T-helper 17 cell (primary cell): ENCODE measurements around the gene MYZAP. TPM values are rescaled to one million over a fixed set of nuclear protein-coding genes. Genes with fewer than 3 reads are reported as not detected.
"Not testable (repeated sequence)": the region's sequence is repeated elsewhere in the genome, so short reads cannot be mapped to it uniquely, and the experiment has no call there.

Source experiments
- ATAC-seq: fragments of 150-1000 bp; cut with Tn5 transposase; 2 replicates; pipeline ENCODE4 v1.10.0; 2021; ENCODE audit warnings: mild to moderate bottlenecking, moderate library complexity
- DNase-seq, 3 donors: peaks; one replicate each; pipeline versions ENCODE4 v3.0.0 to v3.0.0-alpha.2; 2020 to 2021
- H3K9me3 ChIP-seq: one replicate; pipeline ENCODE4 v1.7.0; 2013; ENCODE audit warnings: low read length, mild to moderate bottlenecking; ENCODE audit not compliant: control insufficient read depth, poor library complexity, severe bottlenecking
- H3K27ac Mint-ChIP-seq: one replicate; pipeline ENCODE4 v1.8.0; 2022; ENCODE audit warnings: mild to moderate bottlenecking, moderate library complexity, mixed read lengths
- H3K27me3 Mint-ChIP-seq: one replicate; pipeline ENCODE4 v1.8.0; 2022; ENCODE audit warnings: mixed read lengths
- H3K36me3 Mint-ChIP-seq: one replicate; pipeline ENCODE4 v1.8.0; 2022; ENCODE audit warnings: low read depth, mixed read lengths
- H3K4me1 Mint-ChIP-seq: one replicate; pipeline ENCODE4 v1.8.0; 2022; ENCODE audit warnings: mild to moderate bottlenecking, mixed read lengths
- H3K4me3 Mint-ChIP-seq: one replicate; pipeline ENCODE4 v1.8.0; 2022; ENCODE audit warnings: mild to moderate bottlenecking, moderate library complexity, mixed read lengths
- total RNA-seq, 4 donors: library from RNA in 2 of 4; stranded (reverse) in 2 of 4; gene quantifications; one replicate each; pipeline ENCODE4 v1.2.3 and lab custom pipeline; 2022 to 2026

The MYZAP gene
- total RNA-seq, 2 donors from 2014 or later = 0.15 to 6.2 TPM

GRCh38 chr15:57604507-57604906, 12.8 kb downstream of the MYZAP start:
- no peak for ATAC-seq

GRCh38 chr15:57605491-57605890, 13.8 kb downstream of the MYZAP start:
- ATAC-seq (no peak), DNase-seq (no peak)
- Mint-ChIP-seq H3K27me3 (peaks cover 38% of the 10 kb centered on the region), H3K27ac (no peak overlapping the region), H3K4me3 (no peak overlapping the region), H3K4me1 (no peaks in the 10 kb centered on the region), H3K36me3 (peaks cover 4% of the 10 kb centered on the region)
- no peaks in the 10 kb centered on the region for H3K9me3 ChIP-seq

More at GRCh38 chr15:57604507-57604906, 12.8 kb downstream of the MYZAP start:
- H3K27ac Mint-ChIP-seq = no peak overlapping the region
- no peak overlapping the region for H3K4me3 Mint-ChIP-seq
- H3K27me3 Mint-ChIP-seq = peaks cover 38% of the 10 kb centered on the region
- no peaks in the 10 kb centered on the region for H3K4me1 Mint-ChIP-seq
- no peak for DNase-seq
- no peaks in the 10 kb centered on the region for H3K9me3 ChIP-seq
- H3K36me3 Mint-ChIP-seq = peaks cover 4% of the 10 kb centered on the region

GRCh38 chr15:57606048-57606447, 14.3 kb downstream of the MYZAP start:
- Mint-ChIP-seq H3K27me3 (peaks cover 37% of the 10 kb centered on the region), H3K4me1 (no peaks in the 10 kb centered on the region), H3K36me3 (peaks cover 4% of the 10 kb centered on the region), H3K4me3 (no peak overlapping the region), H3K27ac (no peak overlapping the region)
- ATAC-seq = no peak
- no peak for DNase-seq
- no peaks in the 10 kb centered on the region for H3K9me3 ChIP-seq

DNA sequence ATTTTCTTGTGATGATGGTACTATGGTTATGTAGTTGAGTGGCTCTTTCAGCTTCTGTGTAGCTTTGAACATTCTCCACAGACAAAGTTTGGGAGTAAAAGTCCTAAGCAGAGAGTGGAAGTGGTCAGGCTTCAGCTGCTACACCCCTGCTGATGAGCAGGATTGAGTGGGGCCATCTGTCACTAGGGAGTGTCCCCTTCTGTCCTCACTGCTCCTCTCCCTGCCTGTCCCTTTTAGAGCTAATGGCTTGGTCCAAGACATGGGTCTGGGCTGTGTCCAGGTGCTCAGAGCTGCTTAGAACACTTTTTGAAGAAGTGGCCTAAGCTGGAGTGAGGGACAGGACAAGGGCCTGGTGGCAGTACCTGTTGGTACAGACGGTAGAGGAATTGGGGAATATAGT, 15.1 kb downstream of the MYZAP start:
- no peak overlapping the region for H3K4me3 Mint-ChIP-seq
- DNase-seq (no peak), ATAC-seq (no peak)
- H3K9me3 ChIP-seq = no peaks in the 10 kb centered on the region
- H3K4me1 Mint-ChIP-seq = no peaks in the 10 kb centered on the region
- H3K27me3 Mint-ChIP-seq = peaks cover 30% of the 10 kb centered on the region
- peaks cover 4% of the 10 kb centered on the region for H3K36me3 Mint-ChIP-seq
- no peak overlapping the region for H3K27ac Mint-ChIP-seq

DNA sequence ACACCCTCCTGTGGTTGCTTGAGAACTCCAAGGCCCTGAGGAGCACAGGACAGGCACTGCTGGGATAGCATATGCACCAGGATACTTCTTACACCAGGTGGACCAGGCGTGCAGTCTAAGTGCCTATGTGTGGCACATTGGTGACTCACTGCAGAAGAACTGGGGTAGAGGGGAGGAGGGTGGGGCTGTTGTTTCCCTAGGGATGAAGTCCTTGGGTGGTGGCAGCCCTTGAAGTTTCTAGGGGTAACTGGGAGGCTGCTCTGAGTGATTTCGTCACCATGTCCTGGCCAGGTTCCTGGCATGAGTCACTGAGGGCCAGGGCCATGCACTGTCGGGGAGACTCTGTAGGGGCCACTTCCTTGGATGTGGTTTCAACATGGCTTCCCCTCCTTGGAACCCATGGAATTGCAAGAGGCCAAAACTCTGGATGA, 15.9 kb downstream of the MYZAP start:
- Mint-ChIP-seq H3K4me3 (no peak overlapping the region), H3K27me3 (peaks cover 30% of the 10 kb centered on the region), H3K4me1 (no peaks in the 10 kb centered on the region), H3K27ac (no peak overlapping the region), H3K36me3 (peaks cover 4% of the 10 kb centered on the region)
- no peak for DNase-seq
- ATAC-seq = no peak
- H3K9me3 ChIP-seq = no peaks in the 10 kb centered on the region

DNA sequence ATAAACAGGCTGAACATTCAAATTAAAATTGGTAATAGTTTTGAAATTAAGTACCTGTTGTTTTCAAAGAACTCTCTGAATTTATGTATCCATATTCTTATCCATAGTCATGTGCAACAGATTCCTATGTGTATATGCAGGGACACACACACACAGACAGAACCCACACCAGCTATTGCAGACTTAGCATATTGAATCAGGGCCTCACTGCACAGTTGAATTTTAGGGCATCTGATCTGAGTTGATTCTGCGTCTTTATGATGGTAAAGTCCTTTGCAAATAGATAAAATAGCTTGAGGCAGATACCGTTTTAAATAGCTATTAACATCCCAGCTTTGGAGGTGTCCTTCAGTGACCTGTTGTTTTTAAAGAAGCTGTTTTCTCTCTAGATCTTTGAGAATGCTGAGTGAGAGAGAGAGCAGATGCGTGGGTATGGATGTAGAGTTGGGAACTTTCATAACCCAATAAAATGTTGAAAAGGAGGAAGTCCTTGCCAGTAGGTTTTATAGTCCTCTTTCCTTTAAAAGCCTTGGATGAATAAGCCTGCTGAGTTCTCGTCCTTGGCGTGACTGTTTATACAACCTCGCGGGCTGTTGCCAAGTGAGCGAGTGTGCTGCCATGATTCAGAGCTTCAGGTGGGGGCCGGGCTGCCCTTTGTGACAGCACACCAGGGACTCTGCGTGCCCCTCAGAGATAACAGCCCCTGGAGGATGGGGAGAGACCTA, 18.3 kb downstream of the MYZAP start:
- ATAC-seq = no peak
- no peak overlapping the region for H3K4me3 Mint-ChIP-seq
- no peaks in the 10 kb centered on the region for H3K36me3 Mint-ChIP-seq
- no peak overlapping the region for H3K27ac Mint-ChIP-seq
- no peak for DNase-seq
- H3K9me3 ChIP-seq = no peaks in the 10 kb centered on the region
- H3K4me1 Mint-ChIP-seq = no peaks in the 10 kb centered on the region
- H3K27me3 Mint-ChIP-seq = peaks cover 16% of the 10 kb centered on the region

DNA sequence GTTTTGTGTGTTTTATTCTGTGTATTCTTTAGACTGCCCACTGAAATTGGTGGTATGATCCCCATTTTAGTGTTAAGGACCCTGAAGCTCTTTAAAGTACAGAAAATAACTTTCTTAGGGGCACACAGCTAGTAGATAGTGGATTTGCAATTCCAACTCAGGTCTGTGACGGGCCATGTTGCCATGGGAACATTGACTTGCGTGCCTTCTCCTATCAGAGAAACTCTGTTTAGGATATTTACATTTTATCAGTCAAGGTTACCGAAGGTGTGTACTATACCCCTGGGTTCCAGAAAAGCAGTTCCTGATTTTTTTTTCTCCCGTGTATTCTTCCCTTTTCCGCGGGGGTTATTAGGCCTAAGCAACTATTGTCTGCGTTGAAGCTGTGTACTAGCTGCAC, 19.4 kb downstream of the MYZAP start:
- Mint-ChIP-seq H3K27ac (no peak overlapping the region), H3K4me1 (no peaks in the 10 kb centered on the region)
- no peak for ATAC-seq

GRCh38 chr15:57611938-57612337, 20.2 kb downstream of the MYZAP start:
- peaks cover 17% of the 10 kb centered on the region for H3K27me3 Mint-ChIP-seq
- no peaks in the 10 kb centered on the region for H3K4me1 Mint-ChIP-seq
- H3K4me3 Mint-ChIP-seq = no peak overlapping the region
- no peak overlapping the region for H3K27ac Mint-ChIP-seq
- no peaks in the 10 kb centered on the region for H3K36me3 Mint-ChIP-seq
- ATAC-seq = no peak
- H3K9me3 ChIP-seq = no peaks in the 10 kb centered on the region
- DNase-seq = no peak

More for the DNA sequence above, 19.4 kb downstream of the MYZAP start:
- H3K36me3 Mint-ChIP-seq = no peaks in the 10 kb centered on the region
- peaks cover 20% of the 10 kb centered on the region for H3K27me3 Mint-ChIP-seq
- no peak overlapping the region for H3K4me3 Mint-ChIP-seq
- DNase-seq = no peak
- H3K9me3 ChIP-seq = no peaks in the 10 kb centered on the region

DNA sequence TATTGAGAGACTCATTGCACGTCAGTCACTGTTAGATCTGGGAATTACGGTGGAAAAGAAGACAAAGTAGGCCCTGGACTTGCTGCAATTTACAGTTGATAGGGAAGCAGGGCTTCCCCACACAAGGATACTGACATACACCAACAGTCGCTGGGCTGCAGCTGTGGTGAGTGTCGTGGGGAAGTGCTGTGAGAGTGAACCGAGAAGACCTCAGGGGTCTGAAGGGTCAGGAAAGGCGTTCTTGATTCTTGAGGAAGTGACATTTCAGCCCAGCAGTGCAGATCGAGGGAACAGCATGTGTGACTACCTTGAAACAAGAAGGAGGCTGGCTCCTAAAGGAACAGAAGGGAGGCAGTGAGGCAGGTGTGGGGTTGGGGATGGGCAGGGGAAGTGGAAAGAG, 22.5 kb downstream of the MYZAP start:
- Mint-ChIP-seq H3K4me3 (no peak overlapping the region), H3K27me3 (peaks cover 25% of the 10 kb centered on the region), H3K36me3 (no peaks in the 10 kb centered on the region), H3K4me1 (no peaks in the 10 kb centered on the region), H3K27ac (no peak overlapping the region)
- DNase-seq = no peak
- ATAC-seq = no peak
- H3K9me3 ChIP-seq = no peaks in the 10 kb centered on the region

GRCh38 chr15:57615951-57616496, 24.3 kb downstream of the MYZAP start:
- H3K27ac Mint-ChIP-seq = not testable (repeated sequence)
- peaks cover 30% of the 10 kb centered on the region for H3K27me3 Mint-ChIP-seq

GRCh38 chr15:57618325-57618724, 26.6 kb downstream of the MYZAP start:
- H3K9me3 ChIP-seq = no peaks in the 10 kb centered on the region
- no peak for ATAC-seq
- Mint-ChIP-seq H3K36me3 (no peaks in the 10 kb centered on the region), H3K4me3 (no peak overlapping the region), H3K27ac (no peak overlapping the region), H3K4me1 (no peaks in the 10 kb centered on the region), H3K27me3 (peaks cover 44% of the 10 kb centered on the region)
- no peak for DNase-seq

More at GRCh38 chr15:57615951-57616496, 24.3 kb downstream of the MYZAP start:
- not testable (repeated sequence) for DNase-seq, H3K36me3 Mint-ChIP-seq, H3K4me3 Mint-ChIP-seq, H3K9me3 ChIP-seq, H3K4me1 Mint-ChIP-seq, ATAC-seq

DNA sequence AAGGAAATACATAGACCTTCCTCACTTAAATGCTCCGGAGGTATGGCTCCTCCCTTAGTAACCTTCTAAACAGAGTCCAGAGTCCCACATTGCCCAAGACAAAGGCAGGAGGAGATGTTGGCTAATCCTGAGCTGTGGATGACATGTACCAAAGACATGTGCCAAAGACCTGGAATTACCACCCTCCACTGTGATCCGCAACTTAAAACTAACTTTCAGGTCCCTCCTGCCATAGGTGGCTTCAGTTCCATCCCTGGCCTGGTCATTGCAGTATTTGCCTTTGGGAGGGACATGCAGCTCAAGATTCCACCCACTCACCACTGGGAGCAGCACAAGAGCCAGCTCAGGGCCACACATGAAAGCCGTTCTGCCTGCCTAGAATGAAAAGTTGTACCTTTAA, 28.0 kb downstream of the MYZAP start:
- no peak for ATAC-seq
- no peak overlapping the region for H3K27ac Mint-ChIP-seq

DNA sequence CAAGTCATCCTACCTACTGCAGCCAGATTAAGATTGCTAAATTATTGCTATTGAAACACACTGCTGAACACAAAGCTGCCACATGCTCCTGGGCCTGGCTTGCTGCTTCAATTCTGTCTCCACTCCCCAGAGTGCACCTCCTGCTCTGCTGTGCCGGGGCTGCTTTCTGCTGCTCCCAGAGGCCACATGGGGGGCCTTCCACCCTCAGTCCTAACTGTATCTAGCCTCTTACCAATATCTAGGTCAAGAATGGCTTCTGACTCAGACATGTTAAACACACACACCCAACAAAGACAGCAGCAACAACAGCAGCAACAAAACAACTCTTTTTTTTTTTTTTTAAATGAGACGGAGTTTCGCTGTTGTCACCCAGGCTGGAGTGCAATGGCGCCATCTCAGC, 33.0 kb downstream of the MYZAP start:
- H3K27ac Mint-ChIP-seq = no peak overlapping the region
- peaks cover 26% of the 10 kb centered on the region for H3K27me3 Mint-ChIP-seq
- H3K4me3 Mint-ChIP-seq = no peak overlapping the region
- ATAC-seq (no peak), DNase-seq (no peak)
- H3K9me3 ChIP-seq = no peaks in the 10 kb centered on the region
- H3K36me3 Mint-ChIP-seq = no peaks in the 10 kb centered on the region
- no peaks in the 10 kb centered on the region for H3K4me1 Mint-ChIP-seq

More for the DNA sequence above, 28.0 kb downstream of the MYZAP start:
- H3K4me1 Mint-ChIP-seq = no peaks in the 10 kb centered on the region
- no peaks in the 10 kb centered on the region for H3K36me3 Mint-ChIP-seq
- no peak overlapping the region for H3K4me3 Mint-ChIP-seq
- no peaks in the 10 kb centered on the region for H3K9me3 ChIP-seq
- H3K27me3 Mint-ChIP-seq = peaks cover 38% of the 10 kb centered on the region
- no peak for DNase-seq
